ENCODE data around the gene MRPS34.

MRPS34 gene

GRCh38 chr16:1789643-1790045, 16.7 kb upstream of the MRPS34 start:
- no peaks in the 10 kb centered on the region for H3K27me3 ChIP-seq (replicated peaks; ENCODE audit: control insufficient read depth, insufficient read depth, low read length)
- H3K36me3 ChIP-seq (ENCODE audit: control insufficient read depth, insufficient read depth, low read length), result peaks cover 13% of the 10 kb centered on the region

GRCh38 chr16:1788708-1789100, 15.8 kb upstream of the MRPS34 start:
- peak; percentile 4 for DNase-seq (ENCODE audit: extremely low read depth, insufficient read length)
- no peak for TF ChIP-seq CTCF (IDR thresholded peaks at IDR 0.05; ENCODE audit: insufficient read depth, low read length, poor library complexity, severe bottlenecking)
- H3K27me3 ChIP-seq (replicated peaks; ENCODE audit: control insufficient read depth, insufficient read depth, low read length), result no peaks in the 10 kb centered on the region
- H3K4me3 ChIP-seq (replicated peaks; ENCODE audit: low read depth, low read length), result no peak overlapping the region
- peaks cover 13% of the 10 kb centered on the region for H3K36me3 ChIP-seq (ENCODE audit: control insufficient read depth, insufficient read depth, low read length)

More at GRCh38 chr16:1789643-1790045, 16.7 kb upstream of the MRPS34 start:
- TF ChIP-seq CTCF (IDR thresholded peaks at IDR 0.05; ENCODE audit: insufficient read depth, low read length, poor library complexity, severe bottlenecking), result no peak
- peak; percentile 6 for DNase-seq (ENCODE audit: extremely low read depth, insufficient read length)
- no peak overlapping the region for H3K4me3 ChIP-seq (replicated peaks; ENCODE audit: low read depth, low read length)

DNA sequence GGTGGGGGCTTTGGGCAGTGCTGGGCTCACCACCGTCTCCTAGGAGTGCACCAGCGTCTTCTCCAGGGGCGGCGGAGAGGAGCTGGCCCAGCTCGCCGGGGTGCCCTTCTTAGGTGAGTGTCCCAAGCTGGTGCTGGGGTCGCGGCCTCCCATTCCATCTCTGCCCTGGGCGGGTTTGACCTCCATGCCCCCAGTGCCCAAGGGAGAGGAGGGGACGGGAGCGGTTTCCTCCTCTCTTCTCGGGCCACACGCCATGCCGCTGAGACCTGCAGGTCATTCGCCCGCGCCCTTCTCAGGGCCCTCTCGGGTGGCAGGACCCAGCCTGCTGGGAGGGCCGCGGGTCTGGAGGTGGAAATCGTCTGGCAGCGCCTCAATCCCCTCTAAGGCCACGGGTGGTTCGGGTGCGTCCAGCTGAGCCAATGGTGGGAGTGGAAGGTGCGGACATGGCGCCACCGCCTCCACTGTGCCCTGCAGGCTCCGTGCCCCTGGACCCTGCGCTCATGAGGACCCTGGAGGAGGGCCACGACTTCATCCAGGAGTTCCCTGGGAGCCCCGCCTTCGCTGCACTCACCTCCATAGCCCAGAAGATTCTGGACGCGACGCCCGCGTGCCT, 15.3 kb upstream of the MRPS34 start:
- TF ChIP-seq CTCF (IDR thresholded peaks at IDR 0.05; ENCODE audit: insufficient read depth, low read length, poor library complexity, severe bottlenecking), result no peak
- Histone ChIP-seq H3K36me3 (ENCODE audit: control insufficient read depth, insufficient read depth, low read length) (peaks cover 13% of the 10 kb centered on the region), H3K27me3 (replicated peaks; ENCODE audit: control insufficient read depth, insufficient read depth, low read length) (no peaks in the 10 kb centered on the region), H3K4me3 (replicated peaks; ENCODE audit: low read depth, low read length) (no peak overlapping the region)
- DNase-seq (ENCODE audit: extremely low read depth, insufficient read length), result peak; percentile 7

- no peaks in the 10 kb centered on the region for H3K27me3 ChIP-seq (replicated peaks; ENCODE audit: control insufficient read depth, insufficient read depth, low read length)
- peaks cover 13% of the 10 kb centered on the region for H3K36me3 ChIP-seq (ENCODE audit: control insufficient read depth, insufficient read depth, low read length)
- DNase-seq (ENCODE audit: extremely low read depth, insufficient read length), result peak; percentile 9
- TF ChIP-seq CTCF (IDR thresholded peaks at IDR 0.05; ENCODE audit: insufficient read depth, low read length, poor library complexity, severe bottlenecking), result no peak
- no peak overlapping the region for H3K4me3 ChIP-seq (replicated peaks; ENCODE audit: low read depth, low read length)
Observed at GRCh38 chr16:1787322-1788094, 14.6 kb upstream of the MRPS34 start.

GRCh38 chr16:1787056-1787321, 14.1 kb upstream of the MRPS34 start:
- TF ChIP-seq CTCF (IDR thresholded peaks at IDR 0.05; ENCODE audit: insufficient read depth, low read length, poor library complexity, severe bottlenecking), result no peak
- Histone ChIP-seq H3K27me3 (replicated peaks; ENCODE audit: control insufficient read depth, insufficient read depth, low read length) (no peaks in the 10 kb centered on the region), H3K4me3 (replicated peaks; ENCODE audit: low read depth, low read length) (no peak overlapping the region), H3K36me3 (ENCODE audit: control insufficient read depth, insufficient read depth, low read length) (peaks cover 13% of the 10 kb centered on the region)
- no peak for DNase-seq (ENCODE audit: extremely low read depth, insufficient read length)

Measured in GM06990 (cell line).